Liver (tissue), 9 donors: Measurements from ENCODE around the gene ARHGEF4. TPM values are rescaled to one million over a fixed set of nuclear protein-coding genes. Genes with fewer than 3 reads are reported as not detected.

Experiments used
- DNase-seq: peaks from one replicate; pipeline ENCODE4 v3.0.0-alpha.2; 2017; ENCODE audit warnings: low spot score
- H3K27ac ChIP-seq, 2 donors: one replicate each; pipeline ENCODE4 v1.7.0; 2013; ENCODE audit warnings: inconsistent platforms in 2 of 2, low read length in 2 of 2, control low read depth in 1 of 2, low read depth in 1 of 2, mild to moderate bottlenecking in 1 of 2
- H3K27me3 ChIP-seq, 4 donors: one replicate each; pipeline versions ENCODE4 v1.6.1 to v1.7.0; 2013; ENCODE audit warnings: low read length in 3 of 4, inconsistent platforms in 1 of 4, mild to moderate bottlenecking in 1 of 4, moderate library complexity in 1 of 4; ENCODE audit not compliant: control insufficient read depth in 4 of 4, insufficient read depth in 4 of 4
- H3K36me3 ChIP-seq, 4 donors: one replicate each; pipeline versions ENCODE4 v1.6.1 to v1.7.0; 2013; ENCODE audit warnings: low read length in 3 of 4, mild to moderate bottlenecking in 3 of 4, low read depth in 1 of 4, moderate library complexity in 1 of 4; ENCODE audit not compliant: control insufficient read depth in 4 of 4, insufficient read depth in 3 of 4
- H3K4me1 ChIP-seq, 4 donors: one replicate each; pipeline versions ENCODE4 v1.6.1 to v1.7.0; 2013; ENCODE audit warnings: low read length in 3 of 4, mild to moderate bottlenecking in 3 of 4, moderate library complexity in 1 of 4; ENCODE audit not compliant: control insufficient read depth in 4 of 4, insufficient read depth in 4 of 4
- H3K4me3 ChIP-seq, 3 donors: one replicate each; pipeline versions ENCODE4 v1.6.1 to v1.7.0; 2013; ENCODE audit warnings: low read length in 3 of 3, control low read depth in 1 of 3, low read depth in 1 of 3, mild to moderate bottlenecking in 1 of 3
- H3K9ac ChIP-seq, 2 donors: one replicate each; pipeline ENCODE4 v1.7.0; 2013; ENCODE audit warnings: low read length in 2 of 2, mild to moderate bottlenecking in 2 of 2, moderate library complexity in 2 of 2, control low read depth in 1 of 2, low read depth in 1 of 2
- H3K9me3 ChIP-seq, 4 donors: one replicate each; pipeline versions ENCODE4 v1.6.1 to v1.7.0; 2013; ENCODE audit warnings: low read length in 3 of 4; ENCODE audit not compliant: control insufficient read depth in 4 of 4
- EGR1 ChIP-seq, 2 donors: IDR thresholded peaks; 2 replicates each; pipeline ENCODE4 v1.6.1; 2016 to 2018; ENCODE audit warnings: antibody characterized with exemption in 2 of 2, low read depth in 2 of 2
- FOXA1 ChIP-seq: IDR thresholded peaks from 2 replicates; pipeline ENCODE4 v1.6.1; 2016; ENCODE audit warnings: antibody characterized with exemption
- FOXA2 ChIP-seq: IDR thresholded peaks from 2 replicates; pipeline ENCODE4 v1.6.1; 2016; ENCODE audit warnings: antibody characterized with exemption
- GABPA ChIP-seq, 2 donors: IDR thresholded peaks in 1 of 2; conservative IDR thresholded peaks in 1 of 2; 2 replicates each; pipeline ENCODE4 v1.6.1; 2016; ENCODE audit warnings: antibody characterized with exemption in 2 of 2, mild to moderate bottlenecking in 1 of 2, moderate library complexity in 1 of 2
- HNF4G ChIP-seq: IDR thresholded peaks from 2 replicates; pipeline ENCODE4 v1.6.1; 2016; ENCODE audit warnings: antibody characterized with exemption
- JUND ChIP-seq, 2 donors: IDR thresholded peaks; 2 replicates each; pipeline ENCODE4 v1.6.1; 2016; ENCODE audit warnings: antibody characterized with exemption in 2 of 2
- NR2F2 ChIP-seq: IDR thresholded peaks from 2 replicates; pipeline ENCODE4 v1.6.1; 2016; ENCODE audit warnings: antibody characterized with exemption
- RAD21 ChIP-seq, 2 donors: IDR thresholded peaks; 2 replicates each; pipeline ENCODE4 v1.6.1; 2016; ENCODE audit warnings: antibody characterized with exemption in 2 of 2, mild to moderate bottlenecking in 2 of 2
- RXRA ChIP-seq, 2 donors: IDR thresholded peaks; 2 replicates each; pipeline ENCODE4 v1.6.1; 2017 to 2018; ENCODE audit warnings: antibody characterized with exemption in 2 of 2, mild to moderate bottlenecking in 1 of 2
- SP1 ChIP-seq: IDR thresholded peaks from 2 replicates; pipeline ENCODE4 v1.6.1; 2018; ENCODE audit warnings: antibody characterized with exemption, mild to moderate bottlenecking
- TAF1 ChIP-seq: conservative IDR thresholded peaks from 2 replicates; pipeline ENCODE4 v1.6.1; 2016; ENCODE audit warnings: antibody characterized with exemption, mild to moderate bottlenecking
- YY1 ChIP-seq: IDR thresholded peaks from 2 replicates; pipeline ENCODE4 v1.6.1; 2016; ENCODE audit warnings: antibody characterized with exemption, mild to moderate bottlenecking
- WGBS: extraction: QIAGEN DNeasy Blood & Tissue Kit; methylation state at CpG from one replicate; pipeline ENCODE4 v1.1.7; 2013; 5-methylcytosine and 5-hydroxymethylcytosine counted together
- polyA plus RNA-seq, 2 donors: library from polyadenylated mRNA; stranded (reverse) in 1 of 2; unstranded in 1 of 2; fragments of 200-250 nt in 1 of 2; fragments of >200 nt in 1 of 2; fragmentation: Nextera tagmentation in 1 of 2; extraction: Ambion mirVana in 1 of 2; gene quantifications; one replicate each; pipeline versions ENCODE4 v1.2.1 to v1.2.3, GENCODE V29; 2013 to 2015
- total RNA-seq, 2 donors: library from RNA; depleted of rRNA; stranded (reverse); fragments of >200 nt; gene quantifications; one replicate each; pipeline ENCODE4 v1.2.3, GENCODE V29; 2014
- TF ChIP-seq, protein P1 (sequence below): IDR thresholded peaks from 2 replicates; pipeline ENCODE4 v1.6.1; 2016; ENCODE audit warnings: antibody characterized with exemption, mild to moderate bottlenecking
- TF ChIP-seq, protein P2 (sequence below): fragments of 150-350 bp; IDR thresholded peaks from 2 replicates; pipeline ENCODE4 v1.5.1; 2017; ENCODE audit warnings: improper control_type of control experiment, low read depth, low read length; ENCODE audit not compliant: missing input control
- TF ChIP-seq, protein P3 (sequence below): IDR thresholded peaks from 2 replicates; pipeline ENCODE4 v1.6.1; 2016; ENCODE audit warnings: antibody characterized with exemption
- TF ChIP-seq, protein P4 (sequence below): IDR thresholded peaks from 2 replicates; pipeline ENCODE4 v1.6.1; 2016; ENCODE audit warnings: antibody characterized with exemption
- TF ChIP-seq, protein P5 (sequence below): IDR thresholded peaks from 2 replicates; pipeline ENCODE4 v1.6.1; 2016; ENCODE audit warnings: antibody characterized with exemption
- donor health status: healthy.
- donor health status: healthy.
- donor health status: healthy.
- donor health status: healthy.
- donor health status: healthy.

ARHGEF4 gene
- total and polyA plus RNA-seq, 4 donors = 0.08 TPM; not detected in 2

DNA sequence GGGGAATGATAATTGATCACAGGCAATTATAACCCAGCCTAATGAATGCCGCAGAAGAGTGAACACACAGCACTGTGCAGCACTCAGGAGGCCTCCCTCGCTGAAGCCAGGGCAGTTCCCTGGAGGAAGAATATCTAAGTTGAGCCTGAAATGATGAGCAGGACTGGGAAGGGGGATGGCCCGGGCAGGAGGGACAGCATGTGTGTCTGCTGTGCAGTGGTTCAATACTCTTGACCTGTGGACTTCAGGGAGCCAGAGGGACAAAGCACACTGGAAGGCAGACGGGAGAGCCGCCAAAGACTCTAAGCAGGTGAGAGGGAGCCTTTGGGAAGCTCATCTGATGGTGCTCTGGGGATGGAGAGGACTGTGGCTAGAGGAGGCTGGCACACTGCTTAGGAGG is 62.6 kb downstream of the ARHGEF4 start:
- 50% methylated on average over 5 of the region's 5 CpGs for WGBS

DNA sequence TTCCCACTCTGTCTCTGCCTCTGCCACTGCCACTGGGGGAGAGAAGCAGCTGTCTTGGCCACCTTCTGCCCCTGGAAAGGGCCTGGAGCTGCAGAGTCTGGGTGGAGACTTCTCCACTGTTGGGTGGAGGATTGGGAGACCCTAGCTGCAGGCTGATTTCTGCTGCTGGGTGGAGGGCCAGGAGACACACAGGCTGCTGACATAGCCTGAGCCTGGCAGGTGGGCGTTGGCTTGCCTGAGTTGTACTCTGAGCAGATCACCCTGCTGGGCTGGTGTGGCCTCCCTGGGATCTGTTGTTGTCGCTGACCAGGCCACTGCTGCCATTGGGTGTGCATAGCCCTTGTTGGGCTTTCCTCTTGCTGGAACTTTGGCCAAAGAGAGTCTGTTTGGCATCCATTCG is 64.3 kb downstream of the ARHGEF4 start:
- H3K36me3 ChIP-seq = no peaks in the 10 kb centered on the region
- no peak overlapping the region for H3K9ac ChIP-seq
- H3K9me3 ChIP-seq = peaks cover 0 to 2% (median 0%) of the 10 kb centered on the region in 4 donors
- no peak for DNase-seq
- H3K27ac ChIP-seq = no peak overlapping the region
- H3K27me3 ChIP-seq = no peaks in the 10 kb centered on the region
- no peak overlapping the region for H3K4me3 ChIP-seq
- WGBS = 74% methylated on average over 3 of the region's 3 CpGs
- no peaks in the 10 kb centered on the region for H3K4me1 ChIP-seq
- TF ChIP-seq SP1 (no peak), FOXA1 (no peak), FOXA2 (no peak), NR2F2 (no peak), JUND (IDR thresholded peaks at IDR 0.05) (no peak)
- TF ChIP-seq, protein P1, sequence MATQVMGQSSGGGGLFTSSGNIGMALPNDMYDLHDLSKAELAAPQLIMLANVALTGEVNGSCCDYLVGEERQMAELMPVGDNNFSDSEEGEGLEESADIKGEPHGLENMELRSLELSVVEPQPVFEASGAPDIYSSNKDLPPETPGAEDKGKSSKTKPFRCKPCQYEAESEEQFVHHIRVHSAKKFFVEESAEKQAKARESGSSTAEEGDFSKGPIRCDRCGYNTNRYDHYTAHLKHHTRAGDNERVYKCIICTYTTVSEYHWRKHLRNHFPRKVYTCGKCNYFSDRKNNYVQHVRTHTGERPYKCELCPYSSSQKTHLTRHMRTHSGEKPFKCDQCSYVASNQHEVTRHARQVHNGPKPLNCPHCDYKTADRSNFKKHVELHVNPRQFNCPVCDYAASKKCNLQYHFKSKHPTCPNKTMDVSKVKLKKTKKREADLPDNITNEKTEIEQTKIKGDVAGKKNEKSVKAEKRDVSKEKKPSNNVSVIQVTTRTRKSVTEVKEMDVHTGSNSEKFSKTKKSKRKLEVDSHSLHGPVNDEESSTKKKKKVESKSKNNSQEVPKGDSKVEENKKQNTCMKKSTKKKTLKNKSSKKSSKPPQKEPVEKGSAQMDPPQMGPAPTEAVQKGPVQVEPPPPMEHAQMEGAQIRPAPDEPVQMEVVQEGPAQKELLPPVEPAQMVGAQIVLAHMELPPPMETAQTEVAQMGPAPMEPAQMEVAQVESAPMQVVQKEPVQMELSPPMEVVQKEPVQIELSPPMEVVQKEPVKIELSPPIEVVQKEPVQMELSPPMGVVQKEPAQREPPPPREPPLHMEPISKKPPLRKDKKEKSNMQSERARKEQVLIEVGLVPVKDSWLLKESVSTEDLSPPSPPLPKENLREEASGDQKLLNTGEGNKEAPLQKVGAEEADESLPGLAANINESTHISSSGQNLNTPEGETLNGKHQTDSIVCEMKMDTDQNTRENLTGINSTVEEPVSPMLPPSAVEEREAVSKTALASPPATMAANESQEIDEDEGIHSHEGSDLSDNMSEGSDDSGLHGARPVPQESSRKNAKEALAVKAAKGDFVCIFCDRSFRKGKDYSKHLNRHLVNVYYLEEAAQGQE = no peak
- TF ChIP-seq, protein P2, sequence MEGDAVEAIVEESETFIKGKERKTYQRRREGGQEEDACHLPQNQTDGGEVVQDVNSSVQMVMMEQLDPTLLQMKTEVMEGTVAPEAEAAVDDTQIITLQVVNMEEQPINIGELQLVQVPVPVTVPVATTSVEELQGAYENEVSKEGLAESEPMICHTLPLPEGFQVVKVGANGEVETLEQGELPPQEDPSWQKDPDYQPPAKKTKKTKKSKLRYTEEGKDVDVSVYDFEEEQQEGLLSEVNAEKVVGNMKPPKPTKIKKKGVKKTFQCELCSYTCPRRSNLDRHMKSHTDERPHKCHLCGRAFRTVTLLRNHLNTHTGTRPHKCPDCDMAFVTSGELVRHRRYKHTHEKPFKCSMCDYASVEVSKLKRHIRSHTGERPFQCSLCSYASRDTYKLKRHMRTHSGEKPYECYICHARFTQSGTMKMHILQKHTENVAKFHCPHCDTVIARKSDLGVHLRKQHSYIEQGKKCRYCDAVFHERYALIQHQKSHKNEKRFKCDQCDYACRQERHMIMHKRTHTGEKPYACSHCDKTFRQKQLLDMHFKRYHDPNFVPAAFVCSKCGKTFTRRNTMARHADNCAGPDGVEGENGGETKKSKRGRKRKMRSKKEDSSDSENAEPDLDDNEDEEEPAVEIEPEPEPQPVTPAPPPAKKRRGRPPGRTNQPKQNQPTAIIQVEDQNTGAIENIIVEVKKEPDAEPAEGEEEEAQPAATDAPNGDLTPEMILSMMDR = no peak

More for the DNA sequence above, 62.6 kb downstream of the ARHGEF4 start:
- Histone ChIP-seq H3K4me1 (no peaks in the 10 kb centered on the region), H3K9ac (no peak overlapping the region), H3K27ac (no peak overlapping the region), H3K36me3 (no peaks in the 10 kb centered on the region), H3K27me3 (no peaks in the 10 kb centered on the region), H3K9me3 (no peaks in the 10 kb centered on the region), H3K4me3 (no peak overlapping the region)
- TF ChIP-seq RXRA (IDR thresholded peaks at IDR 0.05) = no peak
- no peak for TF ChIP-seq HNF4G
- TF ChIP-seq YY1 = no peak
- TF ChIP-seq GABPA (IDR thresholded peaks at IDR 0.05 in 1 of 2, conservative IDR thresholded peaks at IDR 0.05 in 1 of 2) = no peak
- TF ChIP-seq, protein P3, sequence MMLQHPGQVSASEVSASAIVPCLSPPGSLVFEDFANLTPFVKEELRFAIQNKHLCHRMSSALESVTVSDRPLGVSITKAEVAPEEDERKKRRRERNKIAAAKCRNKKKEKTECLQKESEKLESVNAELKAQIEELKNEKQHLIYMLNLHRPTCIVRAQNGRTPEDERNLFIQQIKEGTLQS = no peak
- TF ChIP-seq, protein P4, sequence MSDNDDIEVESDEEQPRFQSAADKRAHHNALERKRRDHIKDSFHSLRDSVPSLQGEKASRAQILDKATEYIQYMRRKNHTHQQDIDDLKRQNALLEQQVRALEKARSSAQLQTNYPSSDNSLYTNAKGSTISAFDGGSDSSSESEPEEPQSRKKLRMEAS = no peak
- no peak for TF ChIP-seq NR2F2
- no peak for TF ChIP-seq FOXA2
- TF ChIP-seq, protein P5, sequence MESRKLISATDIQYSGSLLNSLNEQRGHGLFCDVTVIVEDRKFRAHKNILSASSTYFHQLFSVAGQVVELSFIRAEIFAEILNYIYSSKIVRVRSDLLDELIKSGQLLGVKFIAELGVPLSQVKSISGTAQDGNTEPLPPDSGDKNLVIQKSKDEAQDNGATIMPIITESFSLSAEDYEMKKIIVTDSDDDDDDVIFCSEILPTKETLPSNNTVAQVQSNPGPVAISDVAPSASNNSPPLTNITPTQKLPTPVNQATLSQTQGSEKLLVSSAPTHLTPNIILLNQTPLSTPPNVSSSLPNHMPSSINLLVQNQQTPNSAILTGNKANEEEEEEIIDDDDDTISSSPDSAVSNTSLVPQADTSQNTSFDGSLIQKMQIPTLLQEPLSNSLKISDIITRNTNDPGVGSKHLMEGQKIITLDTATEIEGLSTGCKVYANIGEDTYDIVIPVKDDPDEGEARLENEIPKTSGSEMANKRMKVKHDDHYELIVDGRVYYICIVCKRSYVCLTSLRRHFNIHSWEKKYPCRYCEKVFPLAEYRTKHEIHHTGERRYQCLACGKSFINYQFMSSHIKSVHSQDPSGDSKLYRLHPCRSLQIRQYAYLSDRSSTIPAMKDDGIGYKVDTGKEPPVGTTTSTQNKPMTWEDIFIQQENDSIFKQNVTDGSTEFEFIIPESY = no peak
- no peak for TF ChIP-seq SP1
- TF ChIP-seq TAF1 = no peak
- TF ChIP-seq EGR1 (IDR thresholded peaks at IDR 0.05; ENCODE audit: low read depth in 2 of 2) = no peak
- no peak for TF ChIP-seq RAD21 (IDR thresholded peaks at IDR 0.05)
- TF ChIP-seq, protein P1 = no peak
- TF ChIP-seq, protein P2 = no peak
- DNase-seq = no peak
